Measurements from ENCODE around the gene ZNF143.
"Not testable (repeated sequence)": the region's sequence is repeated elsewhere in the genome, so short reads cannot be mapped to it uniquely, and the experiment has no call there.

ZNF143 gene

GRCh38 chr11:9549216-9549615 lies 88.4 kb downstream of the ZNF143 start:
- not testable (repeated sequence) for DNase-seq (ENCODE audit: low read depth)

- no peak for DNase-seq (ENCODE audit: low read depth)
Measured at GRCh38 chr11:9550191-9550628, 89.4 kb downstream of the ZNF143 start.

- DNase-seq (ENCODE audit: low read depth): no peak
Measured at GRCh38 chr11:9561279-9561982, 100.6 kb downstream of the ZNF143 start.

DNA sequence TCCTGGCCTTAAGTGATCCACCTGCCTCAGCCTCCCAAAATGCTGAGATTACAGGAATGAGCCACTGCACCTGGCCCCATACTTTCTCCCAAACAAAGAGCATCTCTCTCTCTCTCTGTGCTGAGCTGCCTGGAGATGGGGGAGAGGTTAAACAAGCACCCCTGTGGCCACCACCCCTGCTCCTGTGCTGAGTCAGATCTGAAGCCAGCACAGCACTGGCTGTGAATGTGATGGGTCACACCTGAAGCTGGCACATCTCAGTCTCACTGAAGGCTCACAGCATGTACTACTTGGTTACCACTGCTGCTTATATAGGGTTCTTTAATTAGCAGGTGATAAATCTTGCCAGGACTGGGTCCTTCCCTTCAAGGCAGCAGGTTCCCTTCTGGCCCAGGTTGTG lies 101.9 kb downstream of the ZNF143 start:
- no peak for DNase-seq (ENCODE audit: low read depth)

DNA sequence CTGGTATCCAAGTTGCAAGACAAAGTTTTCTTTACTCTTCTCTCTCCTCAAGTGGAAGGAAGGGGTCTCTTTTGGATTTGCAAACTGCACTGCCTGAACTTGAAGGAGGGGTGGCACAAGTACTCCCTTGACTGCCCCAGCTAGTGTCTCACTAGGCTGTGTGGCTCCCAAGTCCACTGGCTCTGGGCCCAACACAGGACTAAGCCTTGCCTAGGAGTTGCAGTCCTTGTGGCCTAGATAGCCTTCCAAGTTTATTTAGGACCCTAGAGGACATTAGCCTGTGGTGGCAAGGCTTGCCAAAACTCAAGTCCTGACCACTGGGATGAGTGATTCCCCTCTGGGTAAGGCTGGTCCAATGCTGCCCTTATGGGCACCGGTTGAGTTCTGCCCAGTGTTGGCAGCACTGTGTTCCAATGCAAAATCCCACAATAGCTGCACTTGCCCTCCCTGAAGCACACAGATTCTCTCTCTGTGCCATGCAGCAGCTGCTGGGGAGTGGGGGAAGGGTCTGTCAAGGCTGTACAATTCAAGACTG lies 102.5 kb downstream of the ZNF143 start:
- DNase-seq (ENCODE audit: low read depth): no peak

GRCh38 chr11:9565822-9566560 lies 105.2 kb downstream of the ZNF143 start:
- peak; percentile 98 for DNase-seq (ENCODE audit: low read depth)

- DNase-seq (ENCODE audit: low read depth): peak; percentile 66
Measured at GRCh38 chr11:9566561-9567063, 105.8 kb downstream of the ZNF143 start.

DNA sequence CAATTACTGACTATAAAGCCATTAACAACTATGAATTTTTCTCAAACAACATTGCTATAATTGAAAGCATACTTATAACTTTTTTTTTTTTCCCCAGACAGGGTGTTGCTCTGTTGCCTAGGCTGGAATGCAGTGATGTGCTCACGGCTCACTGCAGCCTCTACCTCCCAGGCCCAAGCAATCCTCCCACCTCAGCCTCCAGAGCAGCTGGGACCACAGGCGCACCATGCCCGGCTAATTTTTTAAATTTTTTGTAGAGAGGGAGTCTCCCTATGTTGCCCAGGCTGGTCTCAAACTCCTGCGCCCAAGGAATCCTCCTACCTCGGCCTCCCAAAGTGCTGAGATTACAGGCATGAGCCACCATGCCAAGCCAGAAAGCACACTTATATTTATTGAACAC lies 106.6 kb downstream of the ZNF143 start:
- DNase-seq (ENCODE audit: low read depth): no peak

DNA sequence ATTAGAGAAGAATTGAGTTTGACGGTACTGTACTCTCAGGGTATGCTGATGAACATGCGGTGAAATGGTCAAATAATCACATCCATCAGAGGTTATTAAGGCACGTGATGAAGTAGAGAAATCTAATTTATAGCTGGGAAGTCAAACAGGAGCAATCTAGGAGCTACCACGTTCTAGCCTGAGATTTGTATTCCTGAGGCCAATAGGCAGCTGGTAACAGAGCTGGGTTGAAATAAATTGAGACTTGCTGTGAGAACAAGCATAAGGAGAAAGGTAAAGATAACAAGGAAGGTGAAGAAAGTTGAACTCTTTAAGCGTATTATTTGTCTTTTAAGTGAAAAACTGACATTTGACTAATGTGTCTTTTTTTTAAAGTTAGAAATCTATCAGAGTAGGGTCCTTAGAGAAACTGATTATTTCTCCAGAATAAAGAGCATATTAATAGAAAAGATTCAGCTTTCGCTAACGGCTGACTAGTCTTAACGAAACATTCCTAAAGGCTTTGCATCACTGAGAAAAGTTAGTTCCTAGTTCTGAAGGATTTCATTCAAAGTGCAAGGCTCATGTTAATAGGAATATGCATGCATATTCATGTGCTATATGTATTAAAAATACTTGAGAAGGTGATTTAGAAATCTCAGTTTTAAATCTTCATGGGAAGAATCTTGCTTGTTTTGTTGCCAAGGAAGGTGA lies 107.5 kb downstream of the ZNF143 start:
- DNase-seq (ENCODE audit: low read depth): no peak

GRCh38 chr11:9568854-9569587 lies 108.2 kb downstream of the ZNF143 start:
- DNase-seq (ENCODE audit: low read depth): peak; percentile 96

- DNase-seq (ENCODE audit: low read depth): no peak
Measured at GRCh38 chr11:9569588-9570164, 108.9 kb downstream of the ZNF143 start.

DNA sequence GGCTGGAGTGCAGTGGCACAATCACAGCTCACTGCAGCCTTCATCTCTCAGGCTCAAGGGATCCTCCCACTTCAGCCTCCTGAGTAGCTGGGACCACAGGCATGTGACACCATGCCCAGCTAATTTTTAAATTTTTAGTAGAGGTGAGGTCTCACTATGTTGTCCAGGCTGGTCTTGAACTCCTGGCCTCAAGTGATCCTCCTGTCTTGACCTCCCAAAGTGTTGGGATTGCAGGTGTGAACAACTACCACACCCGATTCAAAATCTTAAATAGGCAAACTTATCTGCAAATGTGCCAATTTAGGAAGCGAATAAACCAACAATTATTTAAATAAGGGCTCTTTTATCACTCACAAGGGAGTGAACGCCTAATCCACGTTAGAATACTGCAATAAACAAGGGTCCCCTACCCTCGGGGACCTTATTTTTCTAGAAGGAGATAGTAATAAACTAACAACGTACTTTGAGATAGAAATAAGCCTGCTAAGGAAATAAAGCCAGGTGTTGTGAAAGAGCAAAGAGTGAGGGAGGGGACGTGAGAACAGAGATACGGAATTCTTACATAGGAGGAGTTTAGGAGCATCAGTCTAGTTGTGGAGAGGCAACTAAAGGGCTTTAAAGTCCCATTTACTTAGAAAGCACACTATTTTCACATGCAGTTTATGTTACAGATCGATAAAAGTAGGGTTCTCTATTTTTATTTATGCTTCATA lies 109.7 kb downstream of the ZNF143 start:
- DNase-seq (ENCODE audit: low read depth): no peak

DNA sequence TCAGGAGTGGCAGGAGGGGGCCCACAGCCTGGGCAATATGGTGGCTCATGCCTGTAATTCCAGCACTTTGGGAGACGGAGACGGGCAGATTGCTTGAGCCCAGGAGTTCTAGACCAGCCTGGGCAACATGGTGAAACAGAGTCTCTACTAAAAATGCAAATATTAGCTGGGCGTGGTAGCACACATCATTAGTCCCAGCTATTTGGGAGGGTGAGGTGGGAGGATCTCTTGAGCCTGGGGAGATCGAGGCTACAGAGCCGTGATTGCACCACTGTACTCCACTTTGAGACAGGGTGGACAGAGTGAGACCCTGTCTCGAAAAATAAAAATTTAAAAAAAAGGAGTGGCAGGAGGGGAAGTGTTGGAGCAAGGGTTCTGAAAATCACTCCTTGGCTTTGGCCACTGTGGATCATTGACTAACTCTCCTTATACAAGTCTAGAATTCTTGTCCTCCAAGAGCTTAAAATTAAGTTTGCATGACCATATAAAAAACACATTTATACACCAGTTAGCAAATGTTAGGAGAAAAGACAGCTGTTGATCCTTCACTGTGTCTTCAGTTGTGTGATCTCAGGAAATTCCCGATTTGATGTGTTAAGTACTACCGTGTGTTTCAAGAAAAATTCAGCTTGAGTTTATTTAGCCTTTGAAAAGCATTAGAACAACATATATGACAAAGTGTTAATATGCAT lies 110.4 kb downstream of the ZNF143 start:
- DNase-seq (ENCODE audit: low read depth): no peak

DNA sequence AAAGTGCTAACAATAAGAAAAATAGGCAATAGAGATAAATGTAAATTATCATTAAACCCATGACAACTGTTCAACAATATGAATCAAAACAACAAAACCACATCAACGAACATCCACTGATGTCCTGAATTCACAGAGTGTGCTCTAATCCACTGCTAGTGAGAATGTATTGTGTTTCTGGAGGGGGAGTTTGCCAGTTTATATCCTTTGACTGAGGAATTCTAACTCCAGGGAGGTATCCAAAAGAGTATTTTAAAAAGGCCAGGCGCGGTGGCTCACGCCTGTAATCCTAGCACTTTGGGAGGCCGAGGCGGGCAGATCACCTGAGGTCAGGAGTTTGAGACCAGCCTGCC lies 110.9 kb downstream of the ZNF143 start:
- no peak for DNase-seq (ENCODE audit: low read depth)

DNA sequence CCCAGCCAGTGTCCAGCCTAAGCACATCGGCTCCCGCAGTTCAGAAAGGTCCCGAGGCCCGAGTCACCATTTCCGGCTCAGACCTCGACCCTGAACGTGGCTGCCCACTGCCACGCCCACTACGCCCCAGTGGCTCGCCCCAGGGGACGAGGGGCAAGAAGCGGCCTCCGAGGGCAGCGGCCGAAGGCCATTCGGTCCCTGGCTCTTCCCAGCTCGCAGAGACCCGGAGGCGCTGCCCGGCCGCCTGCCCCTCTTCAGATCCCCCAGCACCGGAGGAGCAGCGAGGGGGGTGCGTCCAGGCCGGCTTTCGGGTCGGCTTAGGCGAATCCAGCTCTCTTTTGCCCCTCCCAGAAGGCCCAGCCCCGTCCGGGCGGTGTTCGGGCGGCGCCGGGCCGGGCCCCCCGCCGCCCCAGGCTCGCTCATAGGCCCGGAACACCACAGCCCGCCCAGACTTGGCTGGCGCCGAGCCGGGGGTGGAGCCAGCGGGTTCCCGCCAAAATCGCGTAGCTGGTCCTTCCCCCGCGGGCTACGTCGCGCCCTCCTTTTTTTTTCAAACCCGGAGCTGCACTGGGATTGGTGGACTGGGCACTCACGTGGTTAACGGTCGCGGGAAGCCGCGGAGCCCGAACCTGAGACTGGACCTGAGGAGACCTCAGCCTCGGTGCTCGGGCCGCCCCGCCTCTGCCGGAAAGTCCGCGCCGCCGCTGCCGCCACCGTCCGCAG lies 112.4 kb downstream of the ZNF143 start, which contains the start of gene WEE1:
TSS of gene WEE1 (plus strand) at position 619 of the 723 bp plus-strand sequence. CDS start 264 bp downstream, outside the sequence.
- peak; percentile 99 for DNase-seq (ENCODE audit: low read depth)

DNA sequence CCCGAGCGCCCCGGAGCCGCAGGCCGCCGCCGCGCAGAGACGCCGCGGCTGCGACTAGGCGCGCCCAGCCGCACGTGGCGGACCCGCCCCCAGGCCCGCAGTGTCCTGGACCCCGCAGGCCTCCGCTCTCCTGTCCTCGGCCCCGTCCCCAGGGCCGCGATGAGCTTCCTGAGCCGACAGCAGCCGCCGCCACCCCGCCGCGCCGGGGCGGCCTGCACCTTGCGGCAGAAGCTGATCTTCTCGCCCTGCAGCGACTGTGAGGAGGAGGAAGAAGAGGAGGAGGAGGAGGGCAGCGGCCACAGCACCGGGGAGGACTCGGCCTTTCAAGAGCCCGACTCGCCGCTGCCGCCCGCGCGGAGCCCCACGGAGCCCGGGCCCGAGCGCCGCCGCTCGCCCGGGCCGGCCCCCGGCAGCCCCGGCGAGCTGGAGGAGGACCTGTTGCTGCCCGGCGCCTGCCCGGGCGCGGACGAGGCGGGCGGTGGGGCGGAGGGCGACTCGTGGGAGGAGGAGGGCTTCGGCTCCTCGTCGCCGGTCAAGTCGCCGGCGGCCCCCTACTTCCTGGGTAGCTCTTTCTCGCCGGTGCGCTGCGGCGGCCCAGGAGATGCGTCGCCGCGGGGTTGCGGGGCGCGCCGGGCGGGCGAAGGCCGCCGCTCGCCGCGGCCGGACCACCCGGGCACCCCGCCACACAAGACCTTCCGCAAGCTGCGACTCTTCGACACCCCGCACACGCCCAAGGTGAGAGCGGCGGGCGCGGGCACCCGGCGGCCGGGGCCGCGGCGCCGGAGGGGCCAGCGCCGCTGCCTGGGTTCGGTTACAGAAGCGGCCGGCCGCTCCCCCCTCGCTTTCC lies 113.2 kb downstream of the ZNF143 start:
- no peak for DNase-seq (ENCODE audit: low read depth)

- peak; percentile 37 for DNase-seq (ENCODE audit: low read depth)
Measured at GRCh38 chr11:9574622-9575259, 113.9 kb downstream of the ZNF143 start.
